EH (cell line): ENCODE results near the gene TEX47.

Experiments used
- DNase-seq: peaks from one replicate; pipeline ENCODE4 v3.0.0-alpha.2; 2015; ENCODE audit warnings: low read depth

TEX47 gene

GRCh38 chr7:88795553-88795952 lies at the start of gene TEX47:
TEX47 (minus strand) TSS chr7:88795737; CDS start chr7:88794942, 795 bp downstream.
- DNase-seq = no peak

DNA sequence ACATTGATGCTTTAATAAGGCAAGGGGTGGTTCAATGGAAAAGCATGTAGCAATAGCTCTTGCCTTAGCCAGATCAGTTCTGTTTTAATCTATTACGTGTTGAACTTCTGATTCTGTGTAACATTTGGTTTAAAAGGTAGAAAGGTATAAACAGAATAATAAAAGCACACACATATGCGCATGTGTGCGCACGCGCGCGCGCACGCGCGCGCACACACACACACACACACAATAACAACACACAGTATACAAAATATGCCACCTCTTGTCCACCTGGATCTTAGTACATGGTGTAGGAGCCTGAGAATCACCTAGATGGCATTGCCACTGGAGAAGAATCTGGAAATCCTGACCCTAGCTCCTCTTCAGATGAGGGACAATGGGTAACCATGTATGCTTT lies 49.6 kb upstream of the TEX47 start:
- DNase-seq = no peak

DNA sequence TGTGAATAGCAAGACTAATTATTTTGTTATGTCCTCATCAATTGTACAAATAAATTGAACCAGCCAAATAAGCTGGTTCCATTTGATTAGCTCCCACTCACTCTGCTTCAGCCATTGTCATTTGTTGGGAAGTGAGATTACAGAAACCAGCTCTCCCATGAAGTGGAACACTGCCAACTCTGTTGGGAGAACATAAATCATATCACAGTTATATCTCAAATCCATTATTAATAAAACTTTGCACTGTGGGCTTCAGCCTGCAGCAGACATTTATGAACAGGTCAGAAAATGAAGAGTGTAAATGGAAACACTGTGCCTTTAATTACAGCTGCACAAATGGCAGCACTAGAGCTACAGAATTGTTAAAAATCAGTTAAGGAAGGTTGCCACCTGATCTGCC lies 46.7 kb upstream of the TEX47 start:
- DNase-seq = no peak

GRCh38 chr7:88835147-88835728 lies 39.7 kb upstream of the TEX47 start:
- DNase-seq = peak; percentile 4

GRCh38 chr7:88826222-88826621 lies 30.7 kb upstream of the TEX47 start:
- no peak for DNase-seq

GRCh38 chr7:88818552-88818951 lies 23.0 kb upstream of the TEX47 start:
- DNase-seq = no peak

DNA sequence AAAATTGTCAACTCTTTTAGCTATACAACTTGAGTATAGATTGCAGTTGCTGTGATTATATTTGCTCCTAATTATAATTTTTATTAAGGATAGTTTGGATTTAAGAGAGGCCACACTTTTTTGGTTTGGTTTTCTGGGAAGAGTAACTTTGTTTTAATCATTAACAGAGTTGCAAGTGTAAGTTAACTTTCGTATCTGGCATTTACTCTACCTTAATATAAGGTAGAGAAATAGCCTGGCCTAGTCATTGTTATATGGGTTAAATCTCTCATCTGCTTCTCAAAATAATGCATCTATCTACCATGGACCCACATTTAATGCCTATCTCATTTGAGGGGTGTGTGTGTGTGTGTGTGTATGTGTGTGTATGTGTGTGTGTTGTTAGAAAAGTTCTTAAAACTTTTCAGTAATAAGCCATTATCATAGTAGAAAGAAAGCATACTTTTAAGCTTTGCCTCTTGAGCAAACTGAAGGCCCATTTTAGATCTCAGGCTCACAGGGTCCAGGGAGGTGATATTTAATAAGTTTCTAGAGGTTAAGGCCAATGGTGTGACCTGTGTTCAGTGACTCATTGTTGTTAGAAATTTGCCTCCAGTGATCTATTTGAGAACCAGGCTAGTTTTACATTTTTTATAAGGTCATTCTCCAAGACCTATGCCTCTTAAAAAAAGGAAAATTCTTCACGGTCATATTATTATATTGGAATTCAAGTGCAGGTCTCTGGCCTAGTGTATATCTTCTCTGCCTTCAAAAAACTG lies 10.9 kb upstream of the TEX47 start:
- no peak for DNase-seq

DNA sequence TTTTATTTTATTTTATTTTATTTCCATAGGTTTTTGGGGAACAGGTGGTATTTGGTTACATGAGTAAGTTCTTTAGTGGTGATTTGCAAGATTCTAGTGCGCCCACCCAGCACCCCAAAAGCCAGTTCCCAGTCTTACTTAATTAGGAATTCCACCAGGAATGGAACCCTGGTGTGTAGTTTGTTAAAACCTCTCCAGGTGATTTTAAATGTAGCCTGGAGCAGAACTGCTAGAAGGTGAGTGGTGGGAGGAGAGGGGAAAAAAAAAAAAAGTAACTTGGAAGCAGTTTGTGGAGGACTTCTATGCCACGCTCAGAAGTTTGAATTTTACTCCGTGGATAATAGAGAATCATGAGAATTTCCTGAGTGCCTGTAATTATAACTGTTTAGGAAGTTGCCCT lies 5.5 kb upstream of the TEX47 start:
- no peak for DNase-seq

- DNase-seq = no peak
Observed at GRCh38 chr7:88792361-88792760, 3.2 kb downstream of the TEX47 start.

DNA sequence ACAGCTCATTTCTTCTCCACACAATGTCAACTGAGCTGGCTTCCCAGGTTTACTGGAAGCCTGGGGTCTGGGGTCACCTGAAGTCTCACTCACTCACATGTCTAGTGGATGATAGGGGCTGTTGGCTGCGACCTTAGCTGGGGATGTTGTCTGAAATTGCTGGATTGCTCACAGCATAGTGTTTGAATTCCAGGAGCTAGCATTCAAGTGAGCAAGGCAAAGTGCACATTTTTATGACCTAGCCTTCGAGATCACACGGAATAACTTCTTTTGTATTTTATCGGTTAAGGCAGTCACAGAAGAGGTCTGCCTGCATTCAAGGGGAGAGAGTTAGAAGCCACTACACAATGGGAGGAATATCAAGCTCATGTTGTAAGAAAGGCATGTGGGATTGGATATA lies 3.6 kb downstream of the TEX47 start:
- no peak for DNase-seq

GRCh38 chr7:88789480-88790064 lies 6.0 kb downstream of the TEX47 start:
- peak; percentile 8 for DNase-seq

DNA sequence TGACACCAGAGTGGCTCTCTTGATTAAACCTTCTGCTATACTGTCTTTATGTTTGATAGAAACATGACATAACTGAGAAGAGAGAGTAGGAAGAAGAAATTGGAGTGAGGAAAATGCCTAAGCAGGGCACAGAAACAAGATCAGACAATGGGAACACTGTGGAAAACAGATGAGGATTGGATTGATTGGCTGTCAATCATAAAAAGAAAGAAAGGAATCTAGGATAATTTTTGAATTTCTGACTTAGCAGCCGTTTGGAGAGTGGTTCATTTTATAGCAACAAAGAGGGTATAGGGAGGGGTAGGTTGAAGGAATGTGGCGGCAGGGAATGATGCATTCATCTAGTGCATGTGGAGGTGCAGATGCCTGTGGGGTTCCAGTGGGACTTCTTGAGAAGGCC lies 7.8 kb downstream of the TEX47 start:
- DNase-seq = no peak

DNA sequence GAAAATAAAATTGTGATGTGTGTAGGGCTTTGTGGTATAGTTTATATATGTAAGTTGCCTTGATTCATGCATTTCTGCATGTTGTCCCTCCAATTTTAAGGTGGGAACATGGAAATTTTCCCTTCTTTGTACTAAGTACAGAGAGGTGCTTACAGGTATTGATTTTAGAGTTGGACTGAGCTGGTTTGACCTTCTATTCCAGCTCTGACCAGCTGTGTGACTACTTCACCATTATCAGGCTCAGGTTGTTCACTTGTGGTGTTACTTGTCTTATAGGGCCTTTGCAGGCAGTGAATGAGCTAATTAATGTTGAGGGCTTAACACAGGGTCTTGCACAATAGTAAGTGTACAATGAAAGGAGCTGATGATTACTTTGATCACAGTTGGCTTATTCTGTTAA lies 19.7 kb downstream of the TEX47 start:
- DNase-seq = no peak

DNA sequence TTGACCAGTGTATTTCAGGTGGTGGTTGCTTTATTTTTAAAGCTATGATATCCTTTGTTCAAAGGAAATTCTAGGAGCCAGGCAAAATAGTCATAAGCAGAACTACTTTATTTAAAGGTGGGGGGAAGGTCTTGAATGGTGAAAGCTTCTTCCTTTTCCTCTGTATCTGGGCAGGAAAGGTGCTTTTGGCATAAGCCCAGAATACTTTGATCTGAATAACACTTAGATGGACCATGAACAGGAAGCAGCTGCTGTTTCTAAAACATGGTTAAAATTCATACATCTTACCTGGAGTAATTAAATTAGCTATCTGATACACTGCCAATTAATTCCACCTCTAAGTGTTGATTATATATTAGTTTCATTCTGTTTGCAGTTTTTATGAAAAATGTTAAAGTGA lies 22.8 kb downstream of the TEX47 start:
- no peak for DNase-seq

DNA sequence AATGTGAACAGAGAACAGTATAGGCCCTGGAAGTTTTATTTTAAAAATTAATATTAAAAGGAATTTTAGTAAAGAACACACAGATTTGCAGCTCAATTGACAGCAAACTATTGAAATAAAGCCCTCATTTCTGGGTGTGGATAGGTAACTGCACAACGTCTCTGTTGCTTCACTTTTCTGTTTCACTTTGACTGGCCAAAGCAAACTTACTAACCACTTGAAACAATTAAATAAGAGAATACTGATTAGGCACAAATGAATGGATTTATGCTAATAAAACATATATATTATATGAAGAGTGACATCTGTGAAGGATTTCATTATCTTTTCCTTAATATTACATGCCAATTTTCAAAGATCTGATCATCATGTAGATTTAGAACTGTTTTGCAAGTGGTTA lies 24.1 kb downstream of the TEX47 start:
- DNase-seq = no peak

- no peak for DNase-seq
Observed at GRCh38 chr7:88761779-88762178, 33.8 kb downstream of the TEX47 start.

DNA sequence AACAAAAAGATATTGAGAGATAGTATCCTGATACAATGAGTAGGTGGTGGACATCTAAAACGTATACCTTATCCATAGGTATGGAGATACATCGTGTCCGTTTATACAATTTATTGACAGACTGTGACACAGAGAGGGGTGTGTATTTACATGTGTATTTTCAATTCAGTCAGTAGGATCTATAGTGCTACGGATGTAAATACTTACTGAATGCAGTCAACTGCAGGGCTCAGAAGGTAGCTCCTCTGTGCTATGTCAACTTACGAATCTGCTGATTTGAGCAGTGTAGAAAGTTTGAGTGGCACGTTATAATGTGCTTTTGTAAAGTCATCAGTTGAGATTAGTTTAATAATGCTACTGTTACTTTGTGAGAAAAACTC lies 35.4 kb downstream of the TEX47 start:
- DNase-seq = no peak

- no peak for DNase-seq
Observed at GRCh38 chr7:88759230-88760135, 36.1 kb downstream of the TEX47 start, which contains the start of gene ZNF804B. ZNF804B (plus strand) TSS chr7:88759700; CDS start chr7:88759977, 277 bp downstream.

DNA sequence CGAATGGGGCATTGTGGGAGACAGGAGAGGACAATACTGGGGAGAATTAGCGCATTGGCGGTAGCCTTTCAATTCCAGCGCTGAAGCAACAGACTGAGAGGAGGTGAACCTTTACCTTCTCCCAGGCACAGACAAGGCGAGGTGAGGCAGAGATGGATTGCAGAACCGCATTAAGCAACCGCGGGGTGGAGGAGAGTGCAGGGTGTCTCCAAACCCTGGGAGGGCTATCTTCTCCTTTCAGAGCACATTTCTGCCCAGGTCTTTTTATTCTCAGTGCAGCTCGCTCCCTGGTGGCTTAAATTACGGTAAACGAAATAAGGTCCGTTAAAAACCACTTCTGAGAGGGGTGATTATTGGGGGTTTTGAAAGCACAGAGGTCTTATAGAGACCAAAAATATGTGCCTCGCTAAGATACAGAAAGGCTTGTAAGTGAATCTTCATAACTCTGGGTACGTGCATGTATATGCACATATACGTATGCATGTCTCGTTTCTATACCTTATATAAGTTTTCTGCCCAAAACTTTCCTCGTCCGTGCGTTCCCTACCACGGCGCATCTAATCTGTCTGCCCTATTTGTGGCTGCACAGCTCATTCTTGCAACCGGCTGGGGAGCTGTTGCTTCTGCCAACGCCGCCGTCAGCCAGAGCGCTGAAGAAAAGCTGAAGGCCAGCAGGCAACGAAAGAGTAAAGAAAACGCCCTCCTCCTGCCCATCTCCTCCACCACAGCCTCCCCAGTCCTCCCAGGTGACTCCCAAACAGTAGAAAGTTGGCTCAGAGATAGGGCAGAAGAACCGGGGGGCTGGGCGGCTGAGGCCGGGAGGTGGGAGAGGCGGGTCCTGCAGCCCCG lies 36.9 kb downstream of the TEX47 start:
- DNase-seq = peak; percentile 1

DNA sequence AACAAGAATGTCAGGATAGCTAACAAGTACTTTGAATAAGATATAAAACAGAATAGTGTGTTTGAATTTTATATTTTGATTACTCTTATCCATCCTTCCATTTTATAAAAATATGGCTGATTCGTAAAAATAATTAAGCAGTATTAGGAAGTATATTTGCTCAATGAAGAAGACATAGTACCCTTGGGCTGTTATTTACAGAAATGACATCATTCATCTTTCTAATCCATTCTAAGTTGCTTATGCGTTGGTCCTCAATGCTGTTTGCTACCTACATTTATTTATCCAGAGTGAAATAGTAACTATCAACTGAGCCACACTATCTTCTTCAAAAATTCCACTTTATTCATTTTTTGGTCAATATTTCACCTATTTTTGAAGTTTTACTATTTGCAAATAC lies 38.2 kb downstream of the TEX47 start:
- no peak for DNase-seq

DNA sequence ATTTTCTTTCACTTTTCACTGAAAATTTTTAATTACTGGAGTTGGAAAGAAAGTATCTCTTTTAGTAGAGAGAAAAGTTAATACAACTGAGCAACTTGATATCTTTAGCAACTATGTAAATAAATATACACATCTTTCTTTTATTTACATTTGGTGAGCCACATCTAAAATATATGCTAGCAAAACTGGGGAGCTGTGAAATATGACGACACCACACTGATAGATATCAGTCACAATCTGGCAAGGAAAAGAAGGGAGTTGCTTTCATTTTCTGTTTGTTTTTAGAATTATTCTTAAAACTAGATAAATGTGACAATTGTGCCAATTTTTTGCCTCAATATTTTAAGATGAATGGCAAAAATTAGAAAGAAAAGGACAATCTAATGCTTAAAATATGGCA lies 38.7 kb downstream of the TEX47 start:
- DNase-seq = no peak

DNA sequence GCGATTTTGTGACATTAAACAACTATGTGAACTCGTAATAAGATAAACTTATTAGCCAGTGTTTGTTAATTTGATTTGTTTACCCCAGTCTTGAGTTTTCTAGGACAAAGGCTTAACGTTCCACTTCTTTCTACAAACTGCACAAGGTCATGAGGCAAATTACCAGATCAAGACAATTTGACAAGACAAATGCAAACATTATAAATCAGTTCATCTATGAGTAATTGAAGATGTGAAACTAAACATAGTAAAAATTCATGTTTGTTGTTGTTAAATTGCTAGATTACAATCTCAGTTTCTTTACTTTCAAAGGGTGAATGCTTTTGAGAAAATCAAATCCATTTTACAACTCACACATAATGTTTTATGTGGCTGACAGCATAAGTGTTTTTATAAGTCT lies 49.4 kb downstream of the TEX47 start:
- DNase-seq = no peak
